Osteoblast (primary cell): Measurements from ENCODE around the gene ROBO2. TPM values are rescaled to one million over a fixed set of nuclear protein-coding genes. Genes with fewer than 3 reads are reported as not detected.

Experiments
- DNase-seq: peaks from one replicate; pipeline ENCODE4 v3.0.0; 2011; ENCODE audit warnings: low spot score, mixed read lengths; ENCODE audit not compliant: insufficient read length; ENCODE audit errors: missing footprints
- H2AFZ ChIP-seq: 2 replicates; pipeline ENCODE4 v1.6.0; 2011; ENCODE audit warnings: mild to moderate bottlenecking, low read length
- H3K27ac ChIP-seq: 2 replicates; pipeline ENCODE4 v1.5.1; 2011; ENCODE audit warnings: mild to moderate bottlenecking, low read depth, low read length, moderate library complexity
- H3K27me3 ChIP-seq: 2 replicates; pipeline ENCODE4 v1.6.0; 2012; ENCODE audit warnings: mild to moderate bottlenecking, control low read depth, inconsistent platforms, low read length, moderate library complexity; ENCODE audit not compliant: insufficient read depth
- H3K36me3 ChIP-seq: 2 replicates; pipeline ENCODE4 v1.5.1; 2011; ENCODE audit warnings: mild to moderate bottlenecking, low read length, control low read depth, moderate library complexity; ENCODE audit not compliant: insufficient read depth
- H3K4me1 ChIP-seq: 2 replicates; pipeline ENCODE4 v1.5.1; 2011; ENCODE audit warnings: mild to moderate bottlenecking, low read length, control low read depth, moderate library complexity; ENCODE audit not compliant: insufficient read depth
- H3K4me2 ChIP-seq: 2 replicates; pipeline ENCODE4 v1.6.0; 2011; ENCODE audit warnings: mild to moderate bottlenecking, low read length; ENCODE audit not compliant: insufficient read depth
- H3K4me3 ChIP-seq: fragments of 200-600 bp; sonication (generic); 3 replicates; pipeline ENCODE4 v1.5.1; 2012; ENCODE audit warnings: mild to moderate bottlenecking, low read length, inconsistent platforms; ENCODE audit not compliant: insufficient read depth
- H3K79me2 ChIP-seq: 2 replicates; pipeline ENCODE4 v1.6.0; 2012; ENCODE audit warnings: mild to moderate bottlenecking, low read length, control low read depth, inconsistent platforms; ENCODE audit not compliant: insufficient read depth
- H3K9me3 ChIP-seq: 2 replicates; pipeline ENCODE4 v1.5.1; 2011; ENCODE audit warnings: low read depth, low read length, control low read depth
- H4K20me1 ChIP-seq: 2 replicates; pipeline ENCODE4 v1.6.0; 2012; ENCODE audit warnings: mild to moderate bottlenecking, low read length, control low read depth; ENCODE audit not compliant: insufficient read depth
- total RNA-seq: library from RNA; depleted of rRNA; stranded (reverse); fragments of >200 nt; gene quantifications from 2 replicates; pipeline ENCODE4 v1.2.3, GENCODE V29; 2012
- TF ChIP-seq, protein P1 (sequence below): IDR thresholded peaks from 2 replicates; pipeline ENCODE4 v1.5.1; 2011; ENCODE audit warnings: mild to moderate bottlenecking, low read depth, low read length, moderate library complexity; ENCODE audit errors: extremely low read depth

ROBO2 gene
- total RNA-seq, 1 donor: 0.36 TPM

DNA sequence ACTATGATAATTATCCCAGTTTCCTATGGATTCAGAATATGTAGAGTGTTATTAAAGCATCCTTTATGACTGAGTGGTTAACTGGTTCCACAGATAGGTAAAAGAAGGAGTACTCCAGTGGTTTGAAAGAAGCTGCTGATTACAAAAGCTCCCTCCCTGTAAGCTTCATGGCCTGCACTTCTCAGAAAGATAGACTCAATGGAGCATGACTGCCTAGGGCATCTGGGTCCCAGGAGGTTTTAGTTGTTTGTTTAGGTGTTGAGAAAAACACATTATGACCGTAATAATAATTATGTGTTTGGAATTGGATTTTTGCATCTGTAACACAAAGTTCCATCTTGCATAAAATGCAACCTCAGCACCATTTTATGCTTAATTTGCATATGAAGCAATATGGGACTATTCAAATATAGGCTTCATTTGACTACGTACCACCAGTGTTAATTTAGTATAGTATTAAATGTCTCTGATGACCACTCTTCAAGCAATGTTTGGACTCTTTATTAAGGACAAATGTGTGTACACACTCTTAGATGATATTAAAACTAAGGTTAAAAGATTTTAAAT is 121.1 kb downstream of the ROBO2 start:
- Histone ChIP-seq H3K27me3 (no peaks in the 10 kb centered on the region), H3K36me3 (no peaks in the 10 kb centered on the region), H3K4me1 (no peaks in the 10 kb centered on the region), H3K4me3 (no peak overlapping the region), H3K4me2 (no peak overlapping the region), H4K20me1 (no peaks in the 10 kb centered on the region), H3K9me3 (no peaks in the 10 kb centered on the region), H2AFZ (no peak overlapping the region), H3K27ac (no peak overlapping the region), H3K79me2 (no peaks in the 10 kb centered on the region)
- no peak for DNase-seq
- TF ChIP-seq, protein P1, sequence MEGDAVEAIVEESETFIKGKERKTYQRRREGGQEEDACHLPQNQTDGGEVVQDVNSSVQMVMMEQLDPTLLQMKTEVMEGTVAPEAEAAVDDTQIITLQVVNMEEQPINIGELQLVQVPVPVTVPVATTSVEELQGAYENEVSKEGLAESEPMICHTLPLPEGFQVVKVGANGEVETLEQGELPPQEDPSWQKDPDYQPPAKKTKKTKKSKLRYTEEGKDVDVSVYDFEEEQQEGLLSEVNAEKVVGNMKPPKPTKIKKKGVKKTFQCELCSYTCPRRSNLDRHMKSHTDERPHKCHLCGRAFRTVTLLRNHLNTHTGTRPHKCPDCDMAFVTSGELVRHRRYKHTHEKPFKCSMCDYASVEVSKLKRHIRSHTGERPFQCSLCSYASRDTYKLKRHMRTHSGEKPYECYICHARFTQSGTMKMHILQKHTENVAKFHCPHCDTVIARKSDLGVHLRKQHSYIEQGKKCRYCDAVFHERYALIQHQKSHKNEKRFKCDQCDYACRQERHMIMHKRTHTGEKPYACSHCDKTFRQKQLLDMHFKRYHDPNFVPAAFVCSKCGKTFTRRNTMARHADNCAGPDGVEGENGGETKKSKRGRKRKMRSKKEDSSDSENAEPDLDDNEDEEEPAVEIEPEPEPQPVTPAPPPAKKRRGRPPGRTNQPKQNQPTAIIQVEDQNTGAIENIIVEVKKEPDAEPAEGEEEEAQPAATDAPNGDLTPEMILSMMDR: no peak

DNA sequence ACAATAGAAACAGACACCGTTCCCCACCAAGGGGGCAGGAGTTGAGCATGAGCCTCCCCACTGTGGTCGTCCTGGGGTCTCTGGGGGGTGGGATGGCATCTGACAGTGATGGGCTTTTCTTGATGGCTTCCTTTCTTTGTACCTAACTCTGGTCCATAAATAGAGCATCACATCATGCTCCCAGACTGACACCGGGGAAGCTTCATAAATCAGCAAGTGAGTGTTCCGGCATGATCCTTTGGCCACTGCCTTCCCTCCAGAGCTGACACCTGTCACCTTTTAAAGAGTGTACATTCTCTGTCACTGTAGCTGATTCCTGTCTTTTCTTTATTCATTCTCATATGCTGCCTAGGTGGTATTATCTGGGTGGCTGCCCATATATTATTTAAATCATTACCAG is 129.9 kb downstream of the ROBO2 start:
- Histone ChIP-seq H4K20me1 (no peaks in the 10 kb centered on the region), H3K4me3 (no peak overlapping the region), H2AFZ (no peak overlapping the region), H3K4me2 (no peak overlapping the region), H3K4me1 (no peaks in the 10 kb centered on the region), H3K36me3 (no peaks in the 10 kb centered on the region), H3K27me3 (no peaks in the 10 kb centered on the region), H3K9me3 (peaks cover 6% of the 10 kb centered on the region), H3K27ac (no peak overlapping the region), H3K79me2 (no peaks in the 10 kb centered on the region)
- no peak for DNase-seq
- TF ChIP-seq, protein P1: no peak

DNA sequence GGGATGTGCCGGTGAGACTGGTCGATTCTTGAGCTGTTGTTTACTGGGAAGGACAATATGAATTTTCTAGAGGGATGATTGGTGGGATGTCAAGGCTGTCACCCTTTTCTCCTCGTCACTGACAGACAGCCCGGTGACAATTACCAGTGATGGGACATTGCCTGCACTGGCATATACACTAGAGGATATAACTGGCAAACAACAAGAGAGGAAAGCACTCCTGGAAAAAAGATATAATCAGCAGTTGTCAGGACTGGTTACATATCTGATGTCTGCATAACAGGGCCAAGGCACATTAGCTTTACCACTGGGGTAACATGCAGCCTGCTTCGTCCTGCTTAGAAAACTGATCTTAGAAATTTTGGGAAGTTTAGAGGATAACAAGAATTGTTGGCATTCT is 131.1 kb downstream of the ROBO2 start:
- TF ChIP-seq, protein P1: no peak
- H3K36me3 ChIP-seq: no peaks in the 10 kb centered on the region

DNA sequence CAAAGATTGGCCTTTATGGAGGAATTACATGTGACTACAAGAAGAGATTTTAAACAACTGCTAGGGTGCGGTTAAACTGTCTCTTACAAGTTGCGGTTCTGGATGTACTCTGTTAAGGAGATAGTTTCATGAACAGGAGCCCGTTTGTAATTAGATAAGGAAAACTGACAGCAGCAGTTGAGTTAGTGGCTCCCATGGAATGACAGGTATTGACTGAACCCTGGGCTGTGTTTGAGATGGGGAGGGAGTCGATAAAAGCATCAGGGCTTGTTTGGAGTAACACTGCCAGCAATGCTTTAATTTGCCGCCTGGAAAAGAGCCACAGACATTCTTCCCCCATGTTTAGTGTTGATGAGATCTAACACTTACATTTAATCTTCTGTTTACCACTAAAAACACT is 139.9 kb downstream of the ROBO2 start:
- Histone ChIP-seq H3K79me2 (no peaks in the 10 kb centered on the region), H3K4me1 (no peaks in the 10 kb centered on the region), H3K9me3 (no peaks in the 10 kb centered on the region), H2AFZ (no peak overlapping the region), H3K4me2 (no peak overlapping the region), H3K36me3 (no peaks in the 10 kb centered on the region), H3K27ac (no peak overlapping the region), H3K27me3 (no peaks in the 10 kb centered on the region), H4K20me1 (no peaks in the 10 kb centered on the region), H3K4me3 (no peak overlapping the region)
- TF ChIP-seq, protein P1: no peak
- no peak for DNase-seq

More for the DNA sequence above, 131.1 kb downstream of the ROBO2 start:
- Histone ChIP-seq H3K27ac (no peak overlapping the region), H3K4me2 (no peak overlapping the region), H3K4me3 (no peak overlapping the region), H3K9me3 (peaks cover 6% of the 10 kb centered on the region), H3K27me3 (no peaks in the 10 kb centered on the region), H2AFZ (no peak overlapping the region), H4K20me1 (no peaks in the 10 kb centered on the region), H3K4me1 (no peaks in the 10 kb centered on the region), H3K79me2 (no peaks in the 10 kb centered on the region)
- no peak for DNase-seq
